ENCODE data around the gene PRKACA.

- no peak for TF ChIP-seq CTCF (IDR thresholded peaks at IDR 0.05)
- TF ChIP-seq EZH2phosphoT487 (IDR thresholded peaks at IDR 0.05) = no peak
Measured at GRCh38 chr19:14058182-14059092, 59.1 kb downstream of the PRKACA start.
